Stomach (tissue), 19 donors: Measurements from ENCODE around the gene TC2N. TPM values are rescaled to one million over a fixed set of nuclear protein-coding genes. Genes with fewer than 3 reads are reported as not detected.

ENCODE experiments used
- DNase-seq, 2 donors: peaks; one replicate each; pipeline versions ENCODE4 v3.0.0 to v3.0.0-alpha.2; 2013 to 2019
- H3K27ac ChIP-seq, 5 donors: fragments of 200-600 bp in 4 of 5; sonication (generic) in 4 of 5; one replicate each; pipeline ENCODE4 v1.5.1; 2013 to 2019; ENCODE audit warnings: mild to moderate bottlenecking in 1 of 5, moderate library complexity in 1 of 5
- H3K27me3 ChIP-seq, 3 donors: fragments of 200-600 bp; sonication (generic); one replicate each; pipeline ENCODE4 v1.5.1; 2017 to 2019; ENCODE audit warnings: mixed run types in 1 of 3
- H3K36me3 ChIP-seq, 4 donors: fragments of 200-600 bp; sonication (generic); 1 replicate in 3 of 4; 2 replicates in 1 of 4; pipeline ENCODE4 v1.5.1; 2016 to 2019
- H3K4me1 ChIP-seq, 4 donors: fragments of 200-600 bp; sonication (generic); one replicate each; pipeline ENCODE4 v1.5.1; 2016 to 2019
- H3K4me3 ChIP-seq, 4 donors: fragments of 200-600 bp; sonication (generic) in 3 of 4; one replicate each; pipeline ENCODE4 v1.5.1; 2016 to 2019; ENCODE audit warnings: mild to moderate bottlenecking in 1 of 4
- H3K9me3 ChIP-seq, 4 donors: fragments of 200-600 bp; sonication (generic); one replicate each; pipeline ENCODE4 v1.5.1; 2016 to 2019
- EP300 ChIP-seq: sonication (generic); formaldehyde crosslinking; IDR thresholded peaks from one replicate; pipeline ENCODE4 v1.6.1; 2017; ENCODE audit warnings: antibody characterized with exemption
- POLR2A ChIP-seq, 4 donors: fragments of 450-650 bp; IDR thresholded peaks; one replicate each; pipeline ENCODE4 v1.6.1; 2016; ENCODE audit warnings: antibody characterized with exemption in 4 of 4, control low read depth in 2 of 4, mild to moderate bottlenecking in 1 of 4, moderate library complexity in 1 of 4
- POLR2AphosphoS5 ChIP-seq, 3 donors: sonication (generic); formaldehyde crosslinking; IDR thresholded peaks; one replicate each; pipeline ENCODE4 v1.6.1; 2016; ENCODE audit warnings: antibody characterized with exemption in 3 of 3
- WGBS, 5 donors: extraction: QIAGEN DNeasy Blood & Tissue Kit in 3 of 5; methylation state at CpG; one replicate each; pipeline versions ENCODE4 v1.1.5 to v1.1.7; 2013 to 2018; 5-methylcytosine and 5-hydroxymethylcytosine counted together
- intact Hi-C: fragments of 100-400 bp; cut with DNase I; formaldehyde crosslinking; loops from one replicate; pipeline ENCODE4 v1.15.1; 2023; ENCODE audit warnings: low total_unique reads
- long read RNA-seq, 10 donors: transcript quantifications; one replicate each; lab custom pipeline, GENCODE V29; 2026
- polyA plus RNA-seq, 3 donors: library from polyadenylated mRNA; stranded (reverse); fragments of 200-250 nt; gene quantifications; one replicate each; pipeline ENCODE4 v1.2.3, GENCODE V29; 2013
- total RNA-seq, 5 donors: library from RNA; depleted of rRNA; stranded (reverse); fragments of >200 nt; gene quantifications; one replicate each; pipeline versions ENCODE4 v1.1.0 to v1.2.3, GENCODE V29; 2014 to 2016
- TF ChIP-seq, protein P1 (sequence below), 7 experiments: fragments of 450-650 bp in 4 of 7; fragments of 200-600 bp in 3 of 7; sonication (generic) in 3 of 7; IDR thresholded peaks; one replicate each; pipeline ENCODE4 v1.5.1; 2016 to 2019; ENCODE audit warnings: antibody characterized with exemption in 7 of 7, control low read depth in 2 of 7, mild to moderate bottlenecking in 1 of 7
- donor health status: healthy with polysubstance abuse.
- donor health status: Bipolar disorder and iron deficiency.
- donor health status: healthy.

TC2N gene
- total RNA-seq (100 to 1,000 TPM in 3 of 5 donors, 10 to 100 TPM in 2; 66.6 to 162 (median 106) TPM), polyA plus RNA-seq (10 to 100 TPM; 15.6 to 34.2 (median 19.7) TPM)
- long read RNA-seq, donor 1, full-length matches to known transcripts: 1 of 1 reads
- long read RNA-seq, donor 1, partial matches to known transcripts: 0 of 1 reads
- long read RNA-seq, donor 1, other reads (novel, unspliced or antisense): 0 of 1 reads
- long read RNA-seq, donor 2, partial matches to known transcripts: 0 of 1 reads
- long read RNA-seq, donor 2, other reads (novel, unspliced or antisense): 0 of 1 reads
- long read RNA-seq, donor 3, full-length matches to known transcripts: 1 of 1 reads
- long read RNA-seq, donor 3, partial matches to known transcripts: 0 of 1 reads
- long read RNA-seq, donor 3, other reads (novel, unspliced or antisense): 0 of 1 reads
- long read RNA-seq, donor 4: 0 reads
- long read RNA-seq, donor 5, partial matches to known transcripts: 0 of 3 reads
- long read RNA-seq, donor 5, other reads (novel, unspliced or antisense): 0 of 3 reads
- long read RNA-seq, donor 6, full-length matches to known transcripts: 5 of 18 reads
- long read RNA-seq, donor 6, partial matches to known transcripts: 13 of 18 reads
- long read RNA-seq, donor 6, other reads (novel, unspliced or antisense): 0 of 18 reads
- long read RNA-seq, donor 7, partial matches to known transcripts: 0 of 1 reads
- long read RNA-seq, donor 7, other reads (novel, unspliced or antisense): 0 of 1 reads
- long read RNA-seq, donor 8, partial matches to known transcripts: 0 of 2 reads
- long read RNA-seq, donor 8, other reads (novel, unspliced or antisense): 0 of 2 reads
- long read RNA-seq, donor 9, full-length matches to known transcripts: 1 of 1 reads
- long read RNA-seq, donor 9, partial matches to known transcripts: 0 of 1 reads
- long read RNA-seq, donor 9, other reads (novel, unspliced or antisense): 0 of 1 reads
- long read RNA-seq, donor 10, partial matches to known transcripts: 0 of 1 reads
- long read RNA-seq, donor 10, other reads (novel, unspliced or antisense): 0 of 1 reads

DNA sequence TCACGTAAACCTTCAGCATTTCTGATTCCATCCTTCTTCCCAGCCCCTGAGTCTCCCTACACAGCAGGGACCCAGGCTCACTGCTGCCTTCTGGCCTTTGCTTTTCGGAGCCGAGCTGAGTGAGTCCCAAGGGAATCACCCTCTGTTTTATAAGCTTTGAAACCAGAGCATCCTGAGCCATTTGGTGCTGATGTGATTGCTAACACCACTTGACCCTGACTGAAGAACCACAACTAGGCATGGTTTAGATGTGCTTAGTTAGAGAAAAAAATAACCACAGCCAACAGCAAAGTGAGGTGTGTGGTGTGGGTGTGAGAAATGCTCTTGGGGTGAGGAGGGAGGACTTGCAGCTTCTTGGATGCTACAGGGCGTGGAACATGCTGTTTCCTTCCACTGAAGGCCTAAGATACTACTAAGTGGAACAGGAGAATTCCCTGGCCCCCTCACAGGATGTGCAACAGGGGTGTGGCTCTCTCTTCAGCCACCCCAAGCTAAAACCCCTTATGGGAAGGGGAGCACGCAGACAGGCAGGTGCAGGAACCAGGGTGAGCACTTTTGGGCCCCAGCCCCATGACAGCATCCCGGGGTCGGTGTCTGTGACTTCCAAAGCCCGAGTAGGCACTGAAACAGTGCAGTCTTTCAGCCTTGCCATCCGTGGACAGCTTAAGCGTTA lies at the start of gene TC2N:
TSS of gene TC2N (minus strand) at position 221 of the 673 bp plus-strand sequence. CDS start 53,767 bp downstream, outside the sequence.
- 80 to 92% (median 88%) methylated on average over 7 to 10 of the region's 10 CpGs for WGBS, 5 donors
- peak within 1 kb of the TSS in 3 of 4 donors; percentile 10 to 20 (median 16) for H3K4me3 ChIP-seq

DNA sequence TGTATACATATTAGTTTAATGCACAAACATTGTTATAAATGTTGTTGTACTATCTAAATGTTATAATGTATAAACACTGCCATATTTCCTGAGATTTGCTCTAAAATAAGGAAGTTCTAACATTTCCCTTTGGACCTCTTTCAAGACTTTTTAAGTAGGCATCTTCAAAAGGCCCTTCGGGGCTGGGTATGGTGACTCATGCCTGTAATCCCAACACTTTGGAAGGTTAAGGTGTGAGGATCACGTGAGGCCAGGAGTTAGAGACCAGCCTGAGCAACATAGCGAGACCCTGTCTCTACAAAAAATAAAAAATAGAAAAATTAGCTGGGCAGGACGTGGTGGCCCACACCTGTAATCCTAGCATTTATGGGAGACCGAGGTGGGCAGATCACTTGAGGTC lies 44.7 kb upstream of the TC2N start:
- intact Hi-C loops: loop anchor here (10.0 kb wide), 1 partner anchor 257 kb away; no protein-coding TSS in a partner anchor
- no peak overlapping the region for H3K4me3 ChIP-seq
- TF ChIP-seq, protein P1, sequence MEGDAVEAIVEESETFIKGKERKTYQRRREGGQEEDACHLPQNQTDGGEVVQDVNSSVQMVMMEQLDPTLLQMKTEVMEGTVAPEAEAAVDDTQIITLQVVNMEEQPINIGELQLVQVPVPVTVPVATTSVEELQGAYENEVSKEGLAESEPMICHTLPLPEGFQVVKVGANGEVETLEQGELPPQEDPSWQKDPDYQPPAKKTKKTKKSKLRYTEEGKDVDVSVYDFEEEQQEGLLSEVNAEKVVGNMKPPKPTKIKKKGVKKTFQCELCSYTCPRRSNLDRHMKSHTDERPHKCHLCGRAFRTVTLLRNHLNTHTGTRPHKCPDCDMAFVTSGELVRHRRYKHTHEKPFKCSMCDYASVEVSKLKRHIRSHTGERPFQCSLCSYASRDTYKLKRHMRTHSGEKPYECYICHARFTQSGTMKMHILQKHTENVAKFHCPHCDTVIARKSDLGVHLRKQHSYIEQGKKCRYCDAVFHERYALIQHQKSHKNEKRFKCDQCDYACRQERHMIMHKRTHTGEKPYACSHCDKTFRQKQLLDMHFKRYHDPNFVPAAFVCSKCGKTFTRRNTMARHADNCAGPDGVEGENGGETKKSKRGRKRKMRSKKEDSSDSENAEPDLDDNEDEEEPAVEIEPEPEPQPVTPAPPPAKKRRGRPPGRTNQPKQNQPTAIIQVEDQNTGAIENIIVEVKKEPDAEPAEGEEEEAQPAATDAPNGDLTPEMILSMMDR (IDR thresholded peaks at IDR 0.05): no peak
- TF ChIP-seq POLR2AphosphoS5 (IDR thresholded peaks at IDR 0.05) (no peak), EP300 (no peak), POLR2A (IDR thresholded peaks at IDR 0.05) (no peak)
- 71 to 75% (median 73%) methylated on average over 5 of the region's 5 CpGs for WGBS, 5 donors
- DNase-seq: no peak
- no peak overlapping the region for H3K27ac ChIP-seq
- no peaks in the 10 kb centered on the region for H3K27me3 ChIP-seq
- no peaks in the 10 kb centered on the region for H3K9me3 ChIP-seq
- H3K4me1 ChIP-seq: peaks cover 0 to 19% (median 12%) of the 10 kb centered on the region in 4 donors
- peaks cover 0 to 6% (median 0%) of the 10 kb centered on the region in 4 donors for H3K36me3 ChIP-seq

More for the DNA sequence above, at the start of gene TC2N:
- peaks cover 21 to 37% (median 31%) of the 10 kb centered on the region in 4 donors for H3K4me1 ChIP-seq
- intact Hi-C loops: no loop called here
- H3K27ac ChIP-seq: peak within 1 kb of the TSS in 4 of 5 donors; percentile 6 to 50 (median 32)
- TF ChIP-seq EP300 (no peak), POLR2A (IDR thresholded peaks at IDR 0.05) (no peak), POLR2AphosphoS5 (IDR thresholded peaks at IDR 0.05) (no peak)
- TF ChIP-seq, protein P1 (IDR thresholded peaks at IDR 0.05): no peak
- H3K36me3 ChIP-seq: peaks cover 0 to 34% (median 24%) of the 10 kb centered on the region in 4 donors
- H3K27me3 ChIP-seq: no peaks in the 10 kb centered on the region
- DNase-seq: no peak
- peaks cover 0 to 7% (median 0%) of the 10 kb centered on the region in 4 donors for H3K9me3 ChIP-seq

DNA sequence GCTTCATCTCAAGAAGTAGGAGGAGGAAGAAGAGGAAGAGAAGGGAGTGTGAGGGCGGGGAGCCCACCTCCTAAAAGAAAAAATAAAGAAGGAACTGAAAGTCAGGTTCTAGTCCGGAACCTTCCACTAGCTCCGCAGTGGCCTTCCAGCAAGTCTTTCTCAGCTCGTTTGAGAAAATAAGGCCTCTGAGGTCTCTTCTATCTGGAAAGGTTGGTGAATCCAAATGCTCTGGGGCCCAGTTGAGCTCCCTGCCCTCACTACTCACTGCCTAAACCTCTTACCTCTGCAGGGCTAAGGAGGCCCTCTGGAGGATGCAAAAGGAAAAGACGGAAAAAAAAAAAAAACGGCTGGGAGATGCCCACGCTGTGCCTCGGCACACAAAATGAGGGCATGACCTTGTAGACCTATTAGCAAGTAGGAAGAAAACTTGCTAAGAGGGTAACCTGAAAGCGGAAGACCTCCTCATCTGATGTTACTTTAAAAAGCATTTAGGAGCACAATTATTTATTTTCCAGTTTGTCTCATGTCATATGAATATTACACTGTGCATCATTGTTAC lies 44.2 kb upstream of the TC2N start:
- Histone ChIP-seq H3K4me1 (peaks cover 0 to 22% (median 14%) of the 10 kb centered on the region in 4 donors), H3K27ac (peak overlapping the region in 1 of 5 donors; percentile 27), H3K9me3 (no peaks in the 10 kb centered on the region), H3K36me3 (peaks cover 0 to 6% (median 0%) of the 10 kb centered on the region in 4 donors), H3K27me3 (no peaks in the 10 kb centered on the region), H3K4me3 (no peak overlapping the region)
- peak; percentile 43 to 78 for DNase-seq
- intact Hi-C loops: loop anchor here (10.0 kb wide), 1 partner anchor 257 kb away; no protein-coding TSS in a partner anchor
- 38 to 45% (median 39%) methylated on average over 9 of the region's 9 CpGs for WGBS, 5 donors
- no peak for TF ChIP-seq POLR2A (IDR thresholded peaks at IDR 0.05)
- TF ChIP-seq, protein P1 (IDR thresholded peaks at IDR 0.05): peak in 5 of 7 experiments; percentile 16 to 60 (median 52)
- no peak for TF ChIP-seq EP300
- no peak for TF ChIP-seq POLR2AphosphoS5 (IDR thresholded peaks at IDR 0.05)
